ENCODE data around the gene CSNK1G2. TPM values are rescaled to one million over a fixed set of nuclear protein-coding genes. Genes with fewer than 3 reads are reported as not detected.
"Not testable (repeated sequence)": the region's sequence is repeated elsewhere in the genome, so short reads cannot be mapped to it uniquely, and the experiment has no call there.

CSNK1G2 gene
- total RNA-seq, 1 donor from 2014 or later: 21.8 TPM

GRCh38 chr19:1986357-1987162, 45.6 kb downstream of the CSNK1G2 start:
- peak; percentile 16 for ATAC-seq
- DNase-seq (ENCODE audit: low spot score): no peak

GRCh38 chr19:1987197-1988187, 46.5 kb downstream of the CSNK1G2 start:
- DNase-seq (ENCODE audit: low spot score): no peak
- ATAC-seq: peak; percentile 9

DNA sequence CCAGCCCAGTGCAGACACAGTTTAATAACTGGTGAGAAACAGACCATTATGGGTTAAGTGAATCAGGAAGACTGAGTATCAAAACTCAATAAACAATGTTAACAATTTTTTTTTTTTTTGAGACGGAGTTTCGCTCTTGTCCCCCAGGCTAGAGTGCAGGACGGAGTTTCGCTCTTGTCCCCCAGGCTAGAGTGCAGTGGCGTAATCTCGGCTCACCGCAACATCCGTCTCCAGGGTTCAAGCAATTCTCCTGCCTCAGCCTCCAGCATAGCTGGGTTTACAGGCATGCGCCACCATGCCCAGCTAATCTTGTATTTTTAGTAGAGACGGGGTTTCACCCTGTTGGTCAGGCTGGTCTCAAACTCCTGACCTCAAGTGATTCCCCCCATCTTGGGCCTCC, 47.5 kb downstream of the CSNK1G2 start:
- not testable (repeated sequence) for DNase-seq (ENCODE audit: low spot score); ATAC-seq

- ATAC-seq: no peak
- DNase-seq (ENCODE audit: low spot score): no peak
Measured at GRCh38 chr19:1989513-1990229, 48.7 kb downstream of the CSNK1G2 start.

DNA sequence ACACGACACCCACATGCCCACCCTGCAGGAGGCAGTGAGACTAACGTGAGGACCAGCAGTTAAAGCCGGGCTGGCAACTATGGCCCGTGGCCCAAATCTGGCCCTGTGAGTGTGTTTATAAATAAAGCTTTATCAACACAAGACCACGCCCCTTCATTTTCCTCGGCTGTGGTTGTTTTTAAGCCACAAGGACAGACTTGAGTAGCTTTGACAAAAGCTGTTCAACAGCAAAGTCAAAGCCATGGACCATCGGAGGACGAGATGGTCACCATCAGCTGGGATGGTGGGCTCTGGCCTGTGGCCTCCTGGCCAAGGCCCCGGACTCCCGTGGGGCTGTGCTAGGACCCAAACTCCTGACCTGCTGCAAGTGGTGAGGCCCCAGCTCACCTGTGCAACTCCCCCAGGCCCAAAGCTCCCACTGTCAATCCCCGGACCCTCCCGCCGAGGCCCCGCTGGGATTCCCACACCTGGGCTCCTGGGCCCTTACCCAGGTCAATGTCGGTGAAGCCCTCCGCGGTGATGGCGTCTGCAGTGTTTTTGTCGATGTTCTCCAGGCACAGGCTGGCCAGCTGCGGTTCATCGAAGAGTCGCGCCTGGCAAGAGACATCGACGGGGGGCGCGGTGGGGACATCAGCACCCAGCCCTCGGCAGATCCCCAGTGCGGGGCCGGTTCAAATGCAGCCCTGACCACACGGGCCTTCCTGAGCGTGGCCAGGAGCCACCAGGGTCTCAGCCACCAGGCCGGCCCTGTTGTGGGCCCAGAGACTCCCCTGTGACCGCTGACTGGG, 49.5 kb downstream of the CSNK1G2 start:
- no peak for ATAC-seq
- DNase-seq (ENCODE audit: low spot score): no peak

DNA sequence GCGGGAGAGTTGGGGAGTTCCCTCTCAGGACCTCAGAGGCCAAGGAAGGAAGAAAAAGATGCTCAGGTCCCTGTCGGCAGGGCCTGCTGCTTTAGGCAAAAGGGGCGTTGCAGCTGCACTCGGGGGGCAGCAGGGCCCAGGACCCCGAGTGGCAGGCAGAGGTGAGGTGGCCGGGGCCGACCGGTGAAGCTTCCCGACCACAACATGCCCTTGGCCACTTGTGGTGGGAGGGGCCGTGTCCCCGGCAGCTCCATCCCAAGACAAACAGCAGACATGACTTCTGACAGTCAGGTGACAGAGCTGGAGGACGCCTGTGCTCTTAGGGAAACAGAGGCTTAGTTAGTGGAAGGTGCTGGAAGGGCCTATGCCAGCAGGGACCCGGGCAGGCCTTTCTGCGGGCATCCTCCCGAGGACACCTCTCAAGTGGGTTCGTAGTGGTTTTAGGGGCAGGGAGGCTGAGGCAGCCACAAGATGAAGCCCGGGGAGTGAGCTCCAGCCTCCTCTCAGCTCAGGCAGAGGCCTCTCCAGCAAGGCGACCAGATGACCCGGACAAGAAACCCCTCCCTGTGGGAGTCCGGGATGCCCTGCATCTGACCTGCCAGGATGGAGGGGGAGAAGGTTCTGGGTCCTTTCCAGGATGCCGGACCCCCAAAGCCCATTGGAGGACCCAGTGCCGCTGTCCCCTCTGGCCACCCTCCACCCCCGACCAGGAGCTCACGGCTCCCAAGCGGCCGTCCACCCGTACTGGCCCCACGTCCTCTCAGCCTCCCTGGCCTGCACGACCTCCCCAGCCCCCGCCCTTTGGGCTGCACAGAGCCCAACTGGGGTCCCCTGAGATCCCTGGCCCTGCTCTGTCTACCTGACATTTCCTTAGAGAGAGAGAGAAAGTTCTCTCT, 50.3 kb downstream of the CSNK1G2 start:
- DNase-seq (ENCODE audit: low spot score) (no peak), ATAC-seq (no peak)

- no peak for DNase-seq (ENCODE audit: low spot score)
- ATAC-seq: peak; percentile 36
Measured at GRCh38 chr19:1992759-1993260, 51.8 kb downstream of the CSNK1G2 start.

DNA sequence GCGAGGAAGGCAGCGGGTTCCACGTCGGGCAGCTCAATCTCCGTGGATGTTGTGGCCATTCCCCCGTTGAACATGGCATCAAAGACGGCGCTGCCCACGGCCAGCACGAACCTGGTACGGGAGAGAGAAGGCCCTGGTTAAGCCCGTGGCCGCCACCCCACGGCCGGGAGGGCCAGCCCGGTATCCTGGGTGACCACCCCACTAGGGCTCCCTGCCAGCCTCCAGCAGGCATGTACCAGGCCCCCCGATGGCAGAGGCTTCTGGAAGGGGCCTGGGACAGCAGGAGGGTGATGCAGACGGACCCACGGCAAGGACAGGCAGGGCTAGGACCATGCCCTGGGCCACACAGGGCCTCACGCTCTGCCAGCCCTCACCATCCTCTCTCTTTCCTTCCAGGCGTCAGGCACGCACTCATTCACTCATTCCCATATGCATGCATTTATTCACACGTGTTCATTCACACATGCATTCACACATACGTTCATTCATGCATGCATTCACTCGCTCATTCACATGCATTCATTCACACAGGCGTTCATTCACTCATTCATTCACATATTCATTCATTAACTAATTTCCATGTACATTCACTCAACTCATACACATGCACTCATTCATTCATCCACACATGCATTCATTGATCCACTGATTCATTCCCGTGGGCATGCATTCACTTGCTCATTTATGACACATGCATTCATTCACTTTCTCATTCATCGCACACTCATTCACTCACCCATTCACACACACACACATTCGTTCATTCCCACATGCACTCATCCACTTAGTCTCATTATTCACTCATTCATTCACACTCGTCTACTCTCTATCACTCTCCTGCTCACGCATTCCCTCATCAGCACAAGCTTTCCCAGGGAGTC, 56.6 kb downstream of the CSNK1G2 start:
- DNase-seq (ENCODE audit: low spot score) (no peak), ATAC-seq (no peak)

DNA sequence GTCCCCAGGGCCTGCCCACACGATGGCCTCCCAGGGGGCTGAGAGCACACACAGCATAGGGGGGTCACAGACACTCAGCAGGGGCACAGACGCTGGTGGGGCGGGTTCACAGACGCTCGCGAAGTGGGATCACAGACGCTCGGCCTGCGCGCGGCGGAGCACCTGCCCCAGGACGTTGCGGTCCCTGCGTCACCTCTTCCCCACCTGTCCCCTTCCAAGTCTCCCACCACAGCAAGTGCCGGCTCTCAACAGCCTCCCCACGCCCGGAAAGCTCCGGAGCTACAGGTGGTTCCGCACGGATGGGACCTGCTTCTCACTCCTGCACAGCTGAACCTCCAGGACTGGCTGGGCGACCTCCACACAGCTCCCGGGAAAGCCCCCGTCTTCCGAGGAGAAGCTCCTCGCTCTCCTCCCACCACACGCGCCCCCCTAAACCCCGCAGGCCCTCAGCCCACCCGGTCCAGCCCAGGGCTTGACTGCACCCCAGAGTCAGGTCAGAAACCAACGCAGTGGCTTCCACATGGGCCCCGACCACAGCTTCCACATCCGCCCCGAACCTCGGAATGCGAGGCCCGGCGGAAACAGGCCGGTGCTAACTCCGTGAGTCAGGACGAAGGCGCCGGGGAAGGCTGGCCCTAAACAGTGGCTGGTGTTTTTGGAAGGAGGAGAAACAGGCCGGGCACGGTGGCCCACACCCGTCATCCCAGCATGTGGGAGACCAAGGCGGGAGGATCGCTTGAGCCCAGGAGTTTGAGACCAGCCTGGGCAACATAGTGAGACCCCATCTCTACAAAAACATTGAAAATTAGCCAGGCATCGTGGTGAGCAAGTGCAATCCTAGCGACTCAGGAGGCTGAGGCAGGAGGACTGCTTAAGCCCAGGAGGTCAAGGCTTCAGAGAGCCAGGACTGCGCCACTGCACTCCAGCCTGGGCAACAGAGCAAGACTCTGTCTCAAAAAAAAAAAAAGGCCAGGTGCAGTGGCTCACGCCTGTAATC, 58.0 kb downstream of the CSNK1G2 start:
- ATAC-seq (peak; percentile 17), DNase-seq (ENCODE audit: low spot score) (no peak)

GRCh38 chr19:1999856-2000515, 59.0 kb downstream of the CSNK1G2 start:
- DNase-seq (ENCODE audit: low spot score): no peak
- no peak for ATAC-seq

DNA sequence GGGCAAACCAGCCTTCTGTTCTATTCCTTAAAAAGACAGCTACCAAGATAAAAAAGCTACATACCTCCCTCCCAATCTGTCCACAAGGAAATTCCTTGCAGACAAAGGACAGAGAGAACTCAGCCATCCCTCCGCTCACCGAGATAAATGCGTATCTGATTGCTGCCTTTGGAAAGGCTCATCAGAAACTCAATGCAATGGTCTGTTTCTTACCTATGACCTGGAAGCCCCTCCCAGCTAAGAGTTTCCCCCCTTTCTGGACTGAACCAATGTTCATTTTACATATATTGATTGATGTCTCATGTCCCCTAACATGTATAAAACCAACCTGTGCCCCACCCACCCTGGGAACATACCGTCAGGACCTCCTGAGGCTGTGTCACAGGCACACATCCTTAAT, 62.9 kb downstream of the CSNK1G2 start:
- no peak for DNase-seq (ENCODE audit: low spot score)
- ATAC-seq: no peak

DNA sequence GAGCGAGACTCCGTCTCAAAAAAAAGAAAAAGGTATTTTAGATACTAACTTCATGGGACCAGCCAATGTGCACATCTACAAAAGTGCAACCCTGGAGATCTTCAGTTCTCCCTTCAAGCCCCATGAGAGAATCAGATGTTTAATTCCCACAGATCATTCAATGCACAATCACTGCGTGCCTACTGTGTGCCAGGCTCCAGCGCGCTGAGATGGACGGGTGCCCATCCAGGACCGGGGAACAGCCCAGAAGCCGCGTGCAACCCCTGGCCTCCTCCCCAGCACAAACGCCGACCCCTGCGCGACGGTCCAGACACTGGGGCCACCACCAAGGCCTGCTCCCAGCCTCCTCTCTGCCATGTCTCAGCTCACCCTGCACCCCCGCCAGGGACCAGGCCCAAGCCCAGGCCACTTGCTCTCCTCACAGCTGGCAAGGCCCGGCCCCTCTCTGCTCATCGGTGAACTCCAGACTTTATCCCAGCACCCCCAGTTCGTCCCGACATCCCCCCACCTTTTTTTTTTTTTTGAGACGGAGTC, 69.2 kb downstream of the CSNK1G2 start:
- no peak for ATAC-seq
- no peak for DNase-seq (ENCODE audit: low spot score)

- ATAC-seq: no peak
- no peak for DNase-seq (ENCODE audit: low spot score)
Measured at GRCh38 chr19:2011169-2011568, 70.2 kb downstream of the CSNK1G2 start.

DNA sequence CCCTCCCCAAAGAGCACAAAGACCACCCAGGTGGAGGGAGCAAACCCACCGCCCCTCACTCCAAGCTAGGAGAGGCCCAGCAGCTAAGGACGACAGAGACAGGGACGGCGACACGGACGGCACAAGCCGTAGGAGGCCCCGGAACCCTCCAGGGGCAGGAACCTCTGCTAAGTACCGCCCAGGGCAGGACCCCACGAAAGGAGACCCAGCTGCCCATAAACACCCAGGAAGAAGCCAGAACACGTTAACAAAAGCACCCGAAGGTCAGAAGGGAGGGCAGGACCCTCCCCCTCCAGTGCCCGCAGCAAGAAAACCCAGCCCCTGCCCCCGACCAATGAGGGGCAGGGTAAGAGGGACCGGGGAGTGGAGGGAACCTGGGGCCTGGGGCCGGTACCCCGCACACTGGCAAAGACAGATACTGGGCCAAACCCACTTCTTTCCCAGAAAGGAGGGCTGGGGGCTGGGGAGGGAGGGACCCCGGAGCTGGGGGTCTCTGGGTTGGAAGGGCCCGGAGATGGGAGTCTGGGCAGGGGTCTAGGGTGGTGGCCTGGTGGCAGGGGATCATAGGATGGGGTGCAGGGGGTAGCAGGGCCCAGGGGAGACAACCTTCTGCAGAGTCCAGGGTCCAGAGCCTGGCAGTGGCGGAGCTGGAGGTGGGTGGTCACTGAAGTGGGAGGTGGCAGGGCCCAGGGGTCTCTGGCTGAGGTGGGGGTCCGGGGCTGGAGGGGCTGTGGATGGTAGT, 72.1 kb downstream of the CSNK1G2 start:
- ATAC-seq (no peak), DNase-seq (ENCODE audit: low spot score) (no peak)

DNA sequence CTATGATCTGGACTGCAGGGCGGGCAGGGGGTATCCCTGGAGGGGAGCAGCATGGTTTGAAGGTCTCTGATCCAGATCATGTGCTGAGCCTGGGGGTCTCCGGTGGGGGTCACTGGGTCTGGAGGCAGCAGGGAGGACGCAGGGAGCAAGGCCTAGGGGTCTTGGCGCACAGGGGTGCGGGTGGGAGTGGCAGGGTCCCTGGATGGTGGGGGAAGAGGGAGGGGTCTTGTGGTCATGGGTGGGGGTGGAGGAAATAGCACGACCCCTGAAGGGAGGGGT, 72.7 kb downstream of the CSNK1G2 start:
- ATAC-seq: no peak
- no peak for DNase-seq (ENCODE audit: low spot score)

DNA sequence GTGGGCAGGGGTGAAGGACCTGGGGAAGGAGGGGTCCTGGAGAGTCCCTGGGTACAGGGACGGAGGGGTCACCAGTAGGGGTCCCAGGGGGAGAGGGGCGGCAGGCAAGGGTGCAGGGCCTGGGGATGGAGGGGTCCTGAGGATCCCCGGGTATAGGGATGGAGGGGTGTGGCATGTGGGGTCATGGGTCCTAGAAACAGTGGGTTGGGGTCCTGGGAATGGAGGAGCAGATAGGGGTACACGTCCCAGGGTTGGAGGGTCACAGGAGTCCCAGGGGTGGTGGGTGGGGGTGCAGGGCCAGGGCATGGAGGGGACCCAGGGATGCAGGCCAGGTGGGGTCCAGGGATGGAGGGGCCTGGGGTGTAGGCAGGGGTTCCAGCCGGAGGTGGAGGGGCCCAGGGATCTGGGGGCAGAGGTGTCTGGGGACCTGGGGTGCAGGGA, 73.2 kb downstream of the CSNK1G2 start:
- ATAC-seq: no peak
- DNase-seq (ENCODE audit: low spot score): no peak
